ENCODE measurements around the gene EXOC8.

- no peak for TF ChIP-seq MAX (CRISPR knock-in tag; IDR thresholded peaks at IDR 0.05)
- TF ChIP-seq CTCF (IDR thresholded peaks at IDR 0.05), result no peak
- no peak for TF ChIP-seq ATF6 (CRISPR knock-in tag; IDR thresholded peaks at IDR 0.05)
- no peak for TF ChIP-seq GABPB1 (CRISPR knock-in tag; IDR thresholded peaks at IDR 0.05)
- TF ChIP-seq ZSCAN18 (CRISPR knock-in tag; IDR thresholded peaks at IDR 0.05), result no peak
- TF ChIP-seq ZBTB43 (CRISPR knock-in tag; IDR thresholded peaks at IDR 0.05), result no peak
- no peak for TF ChIP-seq PRDM15 (CRISPR knock-in tag; IDR thresholded peaks at IDR 0.05)
- no peak for TF ChIP-seq CREB1 (CRISPR knock-in tag; IDR thresholded peaks at IDR 0.05)
- TF ChIP-seq ETV6 (CRISPR knock-in tag; IDR thresholded peaks at IDR 0.05), result no peak
- TF ChIP-seq ZNF416 (CRISPR knock-in tag; IDR thresholded peaks at IDR 0.05), result no peak
- TF ChIP-seq TCF7 (CRISPR knock-in tag; IDR thresholded peaks at IDR 0.05; ENCODE audit: low read depth), result no peak
- TF ChIP-seq ATF3 (CRISPR knock-in tag; conservative IDR thresholded peaks at IDR 0.05), result no peak
- TF ChIP-seq IRF2 (CRISPR knock-in tag; IDR thresholded peaks at IDR 0.05; ENCODE audit: borderline replicate concordance, low read depth), result no peak
- TF ChIP-seq PREB (CRISPR knock-in tag; IDR thresholded peaks at IDR 0.05; ENCODE audit: borderline replicate concordance), result no peak
Observed at GRCh38 chr1:231286603-231287002, 51.0 kb downstream of the EXOC8 start.

Data from WTC11 (cell line).